Endothelial cell (in vitro differentiated cells): ENCODE data around the gene CTDSPL2. TPM values are rescaled to one million over a fixed set of nuclear protein-coding genes. Genes with fewer than 3 reads are reported as not detected.

Source experiments
- DNase-seq: peaks from one replicate; pipeline ENCODE4 v3.0.0; 2021; ENCODE audit warnings: low spot score
- H3K27ac Mint-ChIP-seq: one replicate; pipeline ENCODE4 v1.8.0; 2021; ENCODE audit warnings: mixed read lengths, inconsistent platforms; ENCODE audit not compliant: unreplicated experiment
- H3K27me3 Mint-ChIP-seq: one replicate; pipeline ENCODE4 v1.8.0; 2021; ENCODE audit warnings: mild to moderate bottlenecking, moderate library complexity, mixed read lengths, inconsistent platforms; ENCODE audit not compliant: unreplicated experiment
- H3K36me3 Mint-ChIP-seq: one replicate; pipeline ENCODE4 v1.8.0; 2021; ENCODE audit warnings: mild to moderate bottlenecking, low read depth, mixed read lengths, inconsistent platforms; ENCODE audit not compliant: unreplicated experiment
- H3K4me1 Mint-ChIP-seq: one replicate; pipeline ENCODE4 v1.8.0; 2021; ENCODE audit warnings: mild to moderate bottlenecking, mixed read lengths, inconsistent platforms; ENCODE audit not compliant: unreplicated experiment
- H3K4me3 Mint-ChIP-seq: one replicate; pipeline ENCODE4 v1.8.0; 2021; ENCODE audit warnings: mild to moderate bottlenecking, mixed read lengths, inconsistent platforms; ENCODE audit not compliant: unreplicated experiment
- H3K9me3 Mint-ChIP-seq: one replicate; pipeline ENCODE4 v1.8.0; 2021; ENCODE audit warnings: mixed read lengths, inconsistent platforms; ENCODE audit not compliant: unreplicated experiment
- total RNA-seq: library from RNA; stranded (reverse); fragmentation: NEBNext Ultra II Directional; extraction: Animal tissue kit (Norgen Biotek cat#: 25700); gene quantifications from one replicate; pipeline ENCODE4 v1.2.1, GENCODE V29; 2021; ENCODE audit not compliant: unreplicated experiment
- TF ChIP-seq, protein P1 (sequence below): fragments of 200-600 bp; sonication (generic); IDR thresholded peaks from one replicate; pipeline ENCODE4 v1.5.0; 2021; ENCODE audit warnings: antibody characterized with exemption; ENCODE audit not compliant: unreplicated experiment

The CTDSPL2 gene
- total RNA-seq, 1 donor from 2014 or later, result 40.9 TPM

GRCh38 chr15:44495562-44495961, 68.1 kb downstream of the CTDSPL2 start:
- TF ChIP-seq, protein P1, sequence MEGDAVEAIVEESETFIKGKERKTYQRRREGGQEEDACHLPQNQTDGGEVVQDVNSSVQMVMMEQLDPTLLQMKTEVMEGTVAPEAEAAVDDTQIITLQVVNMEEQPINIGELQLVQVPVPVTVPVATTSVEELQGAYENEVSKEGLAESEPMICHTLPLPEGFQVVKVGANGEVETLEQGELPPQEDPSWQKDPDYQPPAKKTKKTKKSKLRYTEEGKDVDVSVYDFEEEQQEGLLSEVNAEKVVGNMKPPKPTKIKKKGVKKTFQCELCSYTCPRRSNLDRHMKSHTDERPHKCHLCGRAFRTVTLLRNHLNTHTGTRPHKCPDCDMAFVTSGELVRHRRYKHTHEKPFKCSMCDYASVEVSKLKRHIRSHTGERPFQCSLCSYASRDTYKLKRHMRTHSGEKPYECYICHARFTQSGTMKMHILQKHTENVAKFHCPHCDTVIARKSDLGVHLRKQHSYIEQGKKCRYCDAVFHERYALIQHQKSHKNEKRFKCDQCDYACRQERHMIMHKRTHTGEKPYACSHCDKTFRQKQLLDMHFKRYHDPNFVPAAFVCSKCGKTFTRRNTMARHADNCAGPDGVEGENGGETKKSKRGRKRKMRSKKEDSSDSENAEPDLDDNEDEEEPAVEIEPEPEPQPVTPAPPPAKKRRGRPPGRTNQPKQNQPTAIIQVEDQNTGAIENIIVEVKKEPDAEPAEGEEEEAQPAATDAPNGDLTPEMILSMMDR, result no peak
- Mint-ChIP-seq H3K27ac (no peak overlapping the region), H3K9me3 (no peaks in the 10 kb centered on the region), H3K4me1 (no peaks in the 10 kb centered on the region), H3K36me3 (peaks cover 7% of the 10 kb centered on the region), H3K4me3 (no peak overlapping the region), H3K27me3 (no peaks in the 10 kb centered on the region)
- no peak for DNase-seq

GRCh38 chr15:44500555-44500954, 73.1 kb downstream of the CTDSPL2 start:
- Mint-ChIP-seq H3K27me3 (no peaks in the 10 kb centered on the region), H3K36me3 (peaks cover 7% of the 10 kb centered on the region), H3K4me1 (no peaks in the 10 kb centered on the region), H3K27ac (no peak overlapping the region), H3K9me3 (no peaks in the 10 kb centered on the region), H3K4me3 (no peak overlapping the region)
- DNase-seq, result no peak
- TF ChIP-seq, protein P1, result no peak

- Mint-ChIP-seq H3K27ac (no peak overlapping the region), H3K27me3 (no peaks in the 10 kb centered on the region), H3K36me3 (peaks cover 7% of the 10 kb centered on the region), H3K4me3 (no peak overlapping the region), H3K9me3 (no peaks in the 10 kb centered on the region), H3K4me1 (no peaks in the 10 kb centered on the region)
- TF ChIP-seq, protein P1, result peak; percentile 53
- DNase-seq, result no peak
Measured at GRCh38 chr15:44501768-44502366, 74.4 kb downstream of the CTDSPL2 start.

GRCh38 chr15:44516436-44516835, 89.0 kb downstream of the CTDSPL2 start:
- TF ChIP-seq, protein P1, result no peak
- Mint-ChIP-seq H3K27ac (no peak overlapping the region), H3K4me3 (no peak overlapping the region), H3K9me3 (no peaks in the 10 kb centered on the region), H3K27me3 (peaks cover 2% of the 10 kb centered on the region), H3K36me3 (no peaks in the 10 kb centered on the region), H3K4me1 (no peaks in the 10 kb centered on the region)
- DNase-seq, result no peak

GRCh38 chr15:44519537-44519936, 92.1 kb downstream of the CTDSPL2 start:
- Mint-ChIP-seq H3K4me1 (no peaks in the 10 kb centered on the region), H3K36me3 (no peaks in the 10 kb centered on the region), H3K27me3 (no peaks in the 10 kb centered on the region), H3K4me3 (no peak overlapping the region), H3K27ac (no peak overlapping the region), H3K9me3 (no peaks in the 10 kb centered on the region)
- TF ChIP-seq, protein P1, result no peak
- DNase-seq, result no peak
